Ovary (tissue), 3 donors: ENCODE data around the gene ASB1.

Source experiments
- CTCF ChIP-seq, 3 donors: fragments of 450-650 bp in 2 of 3; fragments of 200-600 bp in 1 of 3; IDR thresholded peaks; one replicate each; pipeline versions ENCODE4 v1.5.1 to v1.8.0; 2016 to 2022; ENCODE audit warnings: antibody characterized with exemption in 3 of 3, mild to moderate bottlenecking in 1 of 3
- EP300 ChIP-seq: sonication (generic); formaldehyde crosslinking; IDR thresholded peaks from one replicate; pipeline ENCODE4 v1.6.1; 2017; ENCODE audit warnings: antibody characterized with exemption
- POLR2A ChIP-seq: fragments of 450-650 bp; IDR thresholded peaks from one replicate; pipeline ENCODE4 v1.6.1; 2017; ENCODE audit warnings: antibody characterized with exemption, mild to moderate bottlenecking, moderate library complexity
- donor health status: DM: no; HTN: no; CAD: no.

GRCh38 chr2:238422940-238423339 lies 3.8 kb upstream of the ASB1 start:
- TF ChIP-seq CTCF (IDR thresholded peaks at IDR 0.05) (no peak), POLR2A (no peak), EP300 (no peak)
